Natural killer cell (primary cell): ENCODE results near the gene TFRC. TPM values are rescaled to one million over a fixed set of nuclear protein-coding genes. Genes with fewer than 3 reads are reported as not detected.

Source experiments
- ATAC-seq, 3 donors: fragments of 150-1000 bp in 2 of 3; fragments of 200-7000 bp in 1 of 3; cut with Tn5 transposase; 1 replicate in 1 of 3; 2 replicates in 2 of 3; pipeline ENCODE4 v1.10.0; 2021; ENCODE audit warnings: mild to moderate bottlenecking in 2 of 3, moderate library complexity in 2 of 3
- DNase-seq, 2 donors: peaks; one replicate each; pipeline versions ENCODE4 v3.0.0 to v3.0.0-alpha.2; 2013 to 2021; ENCODE audit warnings: mixed read lengths in 1 of 2
- H3K27ac ChIP-seq: one replicate; pipeline ENCODE4 v1.5.1; 2013; ENCODE audit warnings: mild to moderate bottlenecking, low read length
- H3K27me3 ChIP-seq: one replicate; pipeline ENCODE4 v1.6.1; 2013; ENCODE audit warnings: low read length; ENCODE audit not compliant: control insufficient read depth, insufficient read depth
- H3K36me3 ChIP-seq: one replicate; pipeline ENCODE4 v1.6.1; 2013; ENCODE audit warnings: low read length; ENCODE audit not compliant: control insufficient read depth, insufficient read depth
- H3K4me1 ChIP-seq: one replicate; pipeline ENCODE4 v1.6.1; 2013; ENCODE audit warnings: low read length; ENCODE audit not compliant: control insufficient read depth, insufficient read depth
- H3K4me3 ChIP-seq: one replicate; pipeline ENCODE4 v1.5.1; 2013; ENCODE audit warnings: low read length
- H3K9me3 ChIP-seq: one replicate; pipeline ENCODE4 v1.6.1; 2013; ENCODE audit warnings: low read length; ENCODE audit not compliant: control insufficient read depth, insufficient read depth
- H3K27ac Mint-ChIP-seq, 2 donors: one replicate each; pipeline ENCODE4 v1.8.0; 2022; ENCODE audit warnings: mild to moderate bottlenecking in 2 of 2, mixed read lengths in 2 of 2, moderate library complexity in 1 of 2
- H3K27me3 Mint-ChIP-seq, 2 donors: one replicate each; pipeline ENCODE4 v1.8.0; 2022; ENCODE audit warnings: low read depth in 2 of 2, mixed read lengths in 2 of 2
- H3K36me3 Mint-ChIP-seq: one replicate; pipeline ENCODE4 v1.8.0; 2022; ENCODE audit warnings: mixed read lengths
- H3K4me1 Mint-ChIP-seq, 2 donors: one replicate each; pipeline ENCODE4 v1.8.0; 2022; ENCODE audit warnings: mixed read lengths in 2 of 2
- H3K4me3 Mint-ChIP-seq: one replicate; pipeline ENCODE4 v1.8.0; 2022; ENCODE audit warnings: mild to moderate bottlenecking, moderate library complexity, mixed read lengths
- H3K9me3 Mint-ChIP-seq, 2 donors: one replicate each; pipeline ENCODE4 v1.8.0; 2022; ENCODE audit warnings: mixed read lengths in 2 of 2
- CTCF ChIP-seq: fragments of 200-600 bp; IDR thresholded peaks from one replicate; pipeline ENCODE4 v1.8.0; 2022; ENCODE audit warnings: antibody characterized with exemption
- WGBS: methylation state at CpG from one replicate; pipeline ENCODE4 v1.1.7; 2013; ENCODE audit warnings: missing lambda C conversion rate; ENCODE audit not compliant: insufficient coverage; 5-methylcytosine and 5-hydroxymethylcytosine counted together
- intact Hi-C: fragments of 100-400 bp; cut with micrococcal nuclease; formaldehyde crosslinking; loops from one replicate; pipeline ENCODE4 v1.14.2; 2022
- total RNA-seq, 4 donors: library from RNA; stranded (reverse); fragments of 120-200 nt in 1 of 4; gene quantifications; one replicate each; pipeline versions ENCODE4 v1.2.3 to v1.2.4, GENCODE V29; 2013 to 2022

The TFRC gene
- total RNA-seq, 3 donors from 2014 or later (not counting 1 experiment from before 2014, with no cell fraction given): 74.3 to 111 (median 78.3) TPM

GRCh38 chr3:196055240-196055639 is 26.6 kb downstream of the TFRC start:
- H3K9me3 Mint-ChIP-seq: no peaks in the 10 kb centered on the region
- peaks cover 32% of the 10 kb centered on the region for H3K36me3 Mint-ChIP-seq
- Histone ChIP-seq H3K27me3 (no peaks in the 10 kb centered on the region), H3K36me3 (peaks cover 89% of the 10 kb centered on the region), H3K27ac (no peak overlapping the region), H3K4me1 (no peaks in the 10 kb centered on the region), H3K4me3 (no peak overlapping the region), H3K9me3 (no peaks in the 10 kb centered on the region)
- 98% methylated on average over 7 of the region's 8 CpGs for WGBS
- no peaks in the 10 kb centered on the region for H3K27me3 Mint-ChIP-seq
- no peak for TF ChIP-seq CTCF
- intact Hi-C loops: no loop called here
- ATAC-seq (no peak), DNase-seq (no peak)
- H3K27ac Mint-ChIP-seq: no peak overlapping the region
- H3K4me3 Mint-ChIP-seq: no peak overlapping the region
- H3K4me1 Mint-ChIP-seq: no peaks in the 10 kb centered on the region

GRCh38 chr3:196054661-196055060 is 27.2 kb downstream of the TFRC start:
- intact Hi-C loops: no loop called here
- H3K4me3 ChIP-seq: no peak overlapping the region
- ATAC-seq (no peak), DNase-seq (no peak)
- Mint-ChIP-seq H3K4me1 (no peaks in the 10 kb centered on the region), H3K27me3 (no peaks in the 10 kb centered on the region), H3K4me3 (no peak overlapping the region), H3K36me3 (peaks cover 26% of the 10 kb centered on the region), H3K9me3 (no peaks in the 10 kb centered on the region), H3K27ac (no peak overlapping the region)
- H3K9me3 ChIP-seq: no peaks in the 10 kb centered on the region
- WGBS: 99% methylated on average over 10 of the region's 10 CpGs
- no peak for TF ChIP-seq CTCF
- no peaks in the 10 kb centered on the region for H3K27me3 ChIP-seq
- no peak overlapping the region for H3K27ac ChIP-seq
- peaks cover 89% of the 10 kb centered on the region for H3K36me3 ChIP-seq
- H3K4me1 ChIP-seq: no peaks in the 10 kb centered on the region

GRCh38 chr3:196053487-196053886 is 28.4 kb downstream of the TFRC start:
- Mint-ChIP-seq H3K27me3 (no peaks in the 10 kb centered on the region), H3K4me3 (no peak overlapping the region), H3K27ac (no peak overlapping the region), H3K9me3 (no peaks in the 10 kb centered on the region), H3K4me1 (no peaks in the 10 kb centered on the region), H3K36me3 (peaks cover 25% of the 10 kb centered on the region)
- Histone ChIP-seq H3K4me1 (no peaks in the 10 kb centered on the region), H3K27me3 (no peaks in the 10 kb centered on the region), H3K27ac (no peak overlapping the region), H3K4me3 (no peak overlapping the region), H3K9me3 (no peaks in the 10 kb centered on the region), H3K36me3 (peaks cover 93% of the 10 kb centered on the region)
- DNase-seq (no peak), ATAC-seq (no peak)
- TF ChIP-seq CTCF: no peak
- intact Hi-C loops: no loop called here
- over 99% methylated on average over 7 of the region's 7 CpGs for WGBS

- Mint-ChIP-seq H3K27me3 (no peaks in the 10 kb centered on the region), H3K4me1 (no peaks in the 10 kb centered on the region), H3K4me3 (no peak overlapping the region), H3K36me3 (peaks cover 18% of the 10 kb centered on the region), H3K9me3 (no peaks in the 10 kb centered on the region), H3K27ac (no peak overlapping the region)
- no peaks in the 10 kb centered on the region for H3K27me3 ChIP-seq
- intact Hi-C loops: no loop called here
- ATAC-seq: no peak
- no peaks in the 10 kb centered on the region for H3K4me1 ChIP-seq
- 94% methylated on average over 5 of the region's 6 CpGs for WGBS
- H3K36me3 ChIP-seq: peaks cover 75% of the 10 kb centered on the region
- no peaks in the 10 kb centered on the region for H3K9me3 ChIP-seq
- H3K4me3 ChIP-seq: no peak overlapping the region
- H3K27ac ChIP-seq: no peak overlapping the region
- no peak for DNase-seq
- TF ChIP-seq CTCF: no peak
Observed at GRCh38 chr3:196051282-196052076, 30.4 kb downstream of the TFRC start.
